ENCODE measurements around the gene PLAAT4.
A peak's percentile ranks its signal among the peaks of the same experiment; 100 is the strongest.
"Not testable (repeated sequence)": the region's sequence is repeated elsewhere in the genome, so short reads cannot be mapped to it uniquely, and the experiment has no call there.

The PLAAT4 gene

GRCh38 chr11:63547061-63547460 lies 10.5 kb downstream of the PLAAT4 start:
- no peak for DNase-seq

DNA sequence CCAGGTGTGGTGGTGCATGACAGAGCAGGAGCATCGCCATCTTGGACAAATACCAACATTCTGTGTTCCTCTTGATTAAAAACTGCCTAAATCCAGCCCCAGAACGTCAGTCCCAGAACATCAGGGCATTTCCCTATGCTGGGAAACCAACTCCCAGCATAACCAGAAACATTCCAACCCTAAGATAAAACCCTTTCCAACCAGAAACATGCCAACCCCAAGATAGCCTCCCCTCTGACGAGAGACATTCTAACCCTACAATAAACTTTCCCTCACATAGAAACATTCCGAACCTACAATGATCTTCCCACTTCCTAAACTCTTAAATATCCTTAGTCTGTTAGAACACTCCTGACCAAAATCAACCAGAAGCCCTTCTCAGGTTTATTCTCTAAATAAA lies 11.6 kb downstream of the PLAAT4 start:
- DNase-seq, result no peak

- DNase-seq, result no peak
Measured at GRCh38 chr11:63549411-63549810, 12.8 kb downstream of the PLAAT4 start.

DNA sequence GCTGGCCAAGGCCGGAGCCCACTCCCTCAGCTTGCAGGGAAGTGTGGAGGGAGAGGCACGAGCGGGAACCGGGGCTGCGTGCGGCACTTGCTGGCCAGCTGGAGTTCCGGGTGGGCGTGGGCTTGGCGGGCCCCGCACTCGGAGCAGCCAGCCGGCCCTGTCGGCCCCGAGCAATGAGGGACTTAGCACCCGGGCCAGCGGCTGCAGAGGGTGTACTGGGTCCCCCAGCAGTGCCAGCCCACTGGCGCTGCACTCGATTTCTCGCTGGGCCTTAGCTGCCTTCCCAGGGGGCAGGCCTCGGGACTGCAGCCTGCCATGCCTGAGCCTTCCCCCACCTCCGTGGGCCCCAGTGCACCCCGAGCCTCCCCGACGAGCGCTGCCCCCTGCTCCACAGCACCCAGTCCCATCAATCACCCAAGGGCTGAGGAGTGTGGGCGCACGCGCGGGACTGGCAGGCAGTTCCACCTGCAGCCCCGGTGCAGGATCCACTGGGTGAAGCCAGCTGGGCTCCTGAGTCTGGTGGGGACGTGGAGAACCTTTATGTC lies 13.6 kb downstream of the PLAAT4 start:
- DNase-seq, result not testable (repeated sequence)

- no peak for DNase-seq
Measured at GRCh38 chr11:63551091-63551888, 14.7 kb downstream of the PLAAT4 start.

GRCh38 chr11:63551889-63552266 lies 15.3 kb downstream of the PLAAT4 start:
- DNase-seq, result no peak

DNA sequence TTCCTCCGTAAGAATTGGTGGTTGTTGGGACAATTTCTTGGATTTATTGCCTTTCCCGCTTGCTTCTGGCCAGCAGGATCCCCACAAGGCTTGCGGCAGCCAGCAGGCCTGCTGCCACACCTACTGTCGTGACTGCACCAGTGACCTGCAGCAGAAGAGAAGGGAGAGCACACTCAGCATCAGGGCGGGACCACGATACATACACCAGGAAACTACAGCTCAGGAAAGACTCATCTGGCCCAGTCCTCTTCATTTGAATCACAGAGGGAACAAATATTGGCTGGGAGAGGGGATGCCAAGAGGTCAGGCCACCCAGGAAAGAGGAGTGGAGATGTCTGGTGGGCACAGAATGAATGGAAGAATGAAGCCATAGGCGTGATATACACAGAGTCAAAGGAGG lies 16.3 kb downstream of the PLAAT4 start:
- DNase-seq, result no peak

GRCh38 chr11:63553759-63554158 lies 17.2 kb downstream of the PLAAT4 start:
- DNase-seq, result peak; percentile 25

- no peak for DNase-seq
Measured at GRCh38 chr11:63554877-63555223, 18.2 kb downstream of the PLAAT4 start.

- DNase-seq, result no peak
Measured at GRCh38 chr11:63556404-63557013, 19.9 kb downstream of the PLAAT4 start.

GRCh38 chr11:63557570-63557969 lies 21.0 kb downstream of the PLAAT4 start:
- DNase-seq, result no peak

DNA sequence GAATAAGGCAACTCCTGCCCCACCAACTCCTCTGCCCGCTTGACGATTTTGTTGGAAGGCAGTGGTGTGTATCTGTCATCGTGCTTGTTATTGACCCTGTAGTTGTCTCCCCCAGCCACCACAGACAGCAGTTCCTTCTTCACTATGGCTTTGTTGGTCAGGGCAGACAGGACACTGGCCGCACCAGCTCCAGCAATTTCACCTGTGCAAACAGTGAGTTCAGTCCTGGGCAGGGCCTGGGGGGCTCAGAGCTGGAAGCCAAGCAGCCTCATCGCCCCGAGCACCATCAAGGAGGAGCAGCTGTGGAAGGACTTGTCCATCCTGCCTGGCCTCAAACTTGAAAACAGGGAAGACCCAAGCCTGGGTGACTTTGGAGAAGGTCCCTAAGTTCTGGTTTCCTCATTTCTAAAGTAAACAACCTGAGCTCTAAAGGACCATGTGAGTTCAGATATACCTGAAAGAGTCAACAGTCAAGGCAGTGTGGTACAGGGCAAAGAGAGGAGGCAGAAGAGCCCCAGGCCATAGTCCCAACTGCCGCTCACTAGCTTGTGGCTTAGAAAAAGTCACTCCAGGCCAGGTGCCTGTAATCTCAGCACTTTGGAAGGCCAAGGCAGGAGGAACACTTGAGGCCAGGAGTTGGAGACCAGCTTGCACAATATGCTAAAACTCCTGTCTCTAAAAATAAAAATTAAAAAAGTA lies 22.0 kb downstream of the PLAAT4 start:
- DNase-seq, result no peak

DNA sequence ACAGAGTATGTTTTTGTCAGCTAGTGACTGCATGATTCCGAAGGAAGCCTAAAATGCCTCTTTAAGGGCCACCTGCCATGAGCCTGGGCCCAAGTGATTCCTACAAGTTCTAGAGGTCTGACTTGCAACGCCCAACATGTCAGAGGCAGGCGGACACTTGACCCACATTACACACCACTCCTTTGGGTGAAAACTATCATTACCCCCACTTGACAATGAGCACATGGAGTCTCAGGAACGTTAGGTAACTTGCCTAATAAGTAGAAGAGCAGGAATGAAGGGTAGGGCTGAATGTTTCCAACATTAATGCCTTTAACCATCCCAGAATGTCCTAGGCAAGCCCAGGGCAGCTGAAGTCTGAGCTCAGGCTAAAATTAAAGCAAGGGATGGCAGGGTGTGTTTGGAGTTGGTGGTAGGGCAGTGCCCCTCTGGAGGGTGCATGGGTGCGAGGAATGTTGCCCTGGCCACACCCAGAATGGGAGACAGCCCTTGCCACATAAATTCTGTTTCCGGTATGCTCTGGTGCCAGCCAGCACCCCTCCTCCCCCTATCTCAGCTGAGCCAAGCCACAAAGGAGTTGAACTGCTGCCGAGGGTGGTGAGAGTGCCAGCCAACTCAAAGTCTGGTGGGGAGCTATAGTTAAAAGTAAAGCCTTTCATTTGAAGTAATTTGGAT lies 24.0 kb downstream of the PLAAT4 start:
- no peak for DNase-seq

DNA sequence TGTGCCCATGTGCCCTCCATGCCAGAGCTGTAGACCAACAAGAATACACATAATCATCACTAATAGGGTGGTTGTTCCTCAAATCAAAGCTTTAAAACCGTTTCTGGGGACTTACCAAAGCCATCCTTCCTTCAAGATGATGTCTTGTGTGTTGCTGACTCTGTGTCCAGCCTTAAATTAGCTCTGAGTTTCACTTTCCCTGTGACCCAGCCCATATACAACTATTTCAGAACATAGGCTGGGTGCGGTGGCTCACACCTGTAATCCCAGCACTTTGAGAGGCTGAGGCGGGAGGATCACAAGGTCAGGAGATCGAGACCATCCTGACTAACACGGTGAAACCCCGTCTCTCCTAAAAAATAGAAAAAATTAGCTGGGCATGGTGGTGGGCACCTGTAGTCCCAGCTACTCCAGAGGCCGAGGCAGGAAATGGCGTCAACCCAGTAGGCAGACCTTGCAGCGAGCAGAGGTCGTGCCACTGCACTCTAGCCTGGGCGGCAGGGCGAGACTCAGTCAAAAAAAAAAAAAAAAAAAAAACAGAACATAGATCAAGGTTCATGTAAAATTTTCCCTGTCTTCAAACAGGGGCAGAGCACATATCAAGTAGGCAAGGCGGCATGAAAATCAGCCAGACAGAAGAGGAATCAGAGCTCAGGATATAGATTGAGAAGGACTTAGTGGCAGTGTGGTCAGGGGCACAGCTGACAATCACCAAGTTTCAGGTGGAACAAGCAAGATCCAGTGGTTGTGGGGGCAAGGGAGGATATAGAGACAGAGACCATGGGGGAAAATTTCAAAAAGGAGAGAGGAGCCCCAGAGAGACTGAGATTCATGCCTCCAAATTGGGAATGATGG lies 26.8 kb downstream of the PLAAT4 start, which contains the start of gene PLAAT2:
TSS of gene PLAAT2 (minus strand) at position 179 of the 855 bp plus-strand sequence. CDS start at position 124, 55 bp downstream.
- no peak for DNase-seq

- DNase-seq, result no peak
Measured at GRCh38 chr11:63564056-63564774, 27.6 kb downstream of the PLAAT4 start.

DNA sequence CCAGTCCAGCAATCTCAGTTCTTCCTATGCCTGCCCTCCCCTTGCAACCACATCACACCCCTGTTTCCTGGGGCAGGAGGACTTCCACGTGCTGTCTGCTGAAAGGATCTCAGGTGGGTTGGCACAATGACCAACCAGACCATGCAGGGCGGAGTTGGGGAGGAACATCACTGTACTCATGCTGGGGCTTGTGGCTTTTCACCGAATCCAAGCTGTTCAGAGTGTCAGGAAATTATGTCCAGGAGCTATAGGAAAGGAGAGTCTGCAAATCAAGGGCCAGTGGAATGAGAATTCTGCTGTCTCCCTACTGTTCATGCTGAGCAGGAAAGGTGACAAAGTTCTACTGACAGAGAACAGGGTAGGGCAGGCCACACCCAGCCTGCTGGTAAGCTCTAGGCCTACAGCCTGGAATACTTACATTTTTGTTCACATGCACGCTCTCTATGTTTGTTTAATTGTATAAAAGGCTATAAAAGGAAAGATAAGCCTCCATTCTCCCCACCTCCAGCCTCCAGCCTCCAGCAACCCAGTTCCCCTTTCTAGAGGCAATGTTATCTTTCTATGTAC lies 28.3 kb downstream of the PLAAT4 start:
- no peak for DNase-seq

- DNase-seq, result no peak
Measured at GRCh38 chr11:63567044-63567840, 30.6 kb downstream of the PLAAT4 start.

DNA sequence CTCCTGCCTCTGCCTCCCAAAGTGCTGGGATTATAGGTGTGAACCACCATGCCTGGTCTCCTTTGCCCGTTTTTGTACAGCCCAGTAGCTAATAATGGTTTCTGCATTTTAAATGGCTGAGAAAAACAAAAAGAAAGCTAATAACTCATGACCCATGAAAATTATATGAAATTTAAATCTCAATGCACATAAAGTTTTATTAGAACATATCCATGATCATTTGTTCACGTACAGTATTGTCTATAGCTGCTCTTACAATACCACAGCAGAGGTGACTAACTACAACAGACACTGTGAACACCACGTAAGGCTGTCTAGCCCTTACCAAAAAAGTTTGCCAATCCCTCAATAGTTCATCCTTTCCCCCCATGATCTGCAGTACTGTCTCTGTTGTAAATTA lies 33.0 kb downstream of the PLAAT4 start:
- no peak for DNase-seq

DNA sequence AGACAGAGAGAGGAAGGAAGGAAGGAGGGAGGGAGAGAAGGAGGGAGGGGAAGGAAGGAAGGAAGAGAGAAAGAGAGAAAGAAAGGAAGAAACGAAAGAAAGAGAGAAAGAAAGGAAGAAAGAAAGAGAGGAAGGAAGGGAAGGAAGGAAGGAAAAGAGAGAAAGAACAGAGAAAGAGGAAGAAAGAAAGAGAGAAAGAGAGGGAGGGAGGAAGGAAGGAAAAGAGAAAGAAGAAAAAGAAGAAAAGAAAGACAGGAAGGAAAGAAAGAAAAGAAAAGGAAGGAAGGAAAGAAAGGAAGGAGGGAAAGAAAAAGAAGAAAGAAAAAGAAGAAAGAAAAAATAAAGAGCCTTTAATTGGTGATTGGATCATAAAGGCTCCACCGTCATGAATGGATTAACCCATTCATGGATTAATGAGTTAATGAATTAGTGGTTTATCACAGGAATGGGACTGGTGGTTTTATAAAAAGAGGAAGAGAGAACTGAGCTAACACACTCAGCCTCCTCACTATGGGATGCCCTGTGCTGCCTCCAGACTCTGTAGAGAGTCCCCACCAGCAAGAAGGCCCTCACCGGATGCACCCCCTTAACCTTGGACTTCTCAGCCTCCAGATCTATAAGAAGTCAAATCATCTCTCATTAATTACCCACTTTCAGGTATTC lies 35.5 kb downstream of the PLAAT4 start:
- no peak for DNase-seq
